Umbilical cord (tissue), 2 donors: ENCODE data around the gene NCOA1. TPM values are rescaled to one million over a fixed set of nuclear protein-coding genes. Genes with fewer than 3 reads are reported as not detected.

Source experiments
- DNase-seq: peaks from one replicate; pipeline ENCODE4 v3.0.0-alpha.2; 2015; ENCODE audit warnings: low spot score
- total RNA-seq: library from RNA; depleted of rRNA; stranded (reverse); fragments of >200 nt; gene quantifications from one replicate; pipeline ENCODE4 v1.2.3, GENCODE V29; 2014; ENCODE audit warnings: low replicate concordance; ENCODE audit not compliant: insufficient read depth

NCOA1 gene
- total RNA-seq, 1 donor from 2014 or later = 34.9 TPM

DNA sequence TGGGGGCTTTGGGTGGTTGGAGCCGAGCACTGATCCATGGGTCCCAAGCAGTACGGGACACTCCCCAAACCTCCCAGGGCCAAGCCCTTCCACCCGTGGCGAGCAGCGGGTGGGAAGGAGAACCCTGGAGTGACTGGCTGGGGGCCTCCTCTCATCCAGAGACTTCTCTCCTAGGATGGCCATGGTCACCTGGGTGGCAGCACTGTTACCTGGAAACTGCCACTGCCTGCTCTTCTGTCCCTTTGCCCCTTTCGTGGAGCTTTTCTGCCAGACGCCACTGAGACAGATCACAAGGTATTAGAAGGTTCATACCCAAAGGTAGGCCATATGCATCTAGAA is 329.1 kb downstream of the NCOA1 start:
- no peak for DNase-seq

Other genes starting within 250 kb of the NCOA1 start
- 43.6 TPM for gene ITSN2, start 130.7 kb upstream of the NCOA1 start, total RNA-seq